Measurements from ENCODE around the gene USE1. TPM values are rescaled to one million over a fixed set of nuclear protein-coding genes. Genes with fewer than 3 reads are reported as not detected.

The USE1 gene
- total and polyA plus RNA-seq, 2 of the 4 experiments (the other 2 are of a cell fraction) = 17.2 to 24.2 TPM

DNA sequence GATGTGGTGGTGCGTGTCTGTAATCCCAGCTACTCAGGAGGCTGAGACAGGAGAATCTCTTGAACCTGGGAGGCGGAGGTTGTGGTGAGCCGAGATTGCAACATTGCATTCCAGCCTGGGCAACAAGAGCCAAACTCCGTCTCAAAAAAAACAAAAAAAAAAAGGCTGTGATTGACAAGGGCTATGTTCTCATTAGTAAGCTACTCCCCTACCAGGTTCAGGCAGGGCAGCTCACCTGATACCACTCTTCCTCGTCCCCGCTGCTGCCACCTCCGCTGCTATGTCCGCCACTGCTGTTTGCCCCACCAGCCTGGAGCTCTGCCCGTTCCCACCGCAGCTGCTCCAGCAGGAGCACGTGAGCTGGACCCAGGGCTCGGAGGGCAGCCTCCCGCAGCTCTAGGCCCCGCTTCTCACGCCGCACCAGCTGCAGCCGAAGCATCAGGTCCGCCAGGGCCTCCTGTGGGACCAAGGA lies 40.0 kb downstream of the USE1 start:
- Histone ChIP-seq H3K23ac (ENCODE audit: low read depth, low read length) (no peak overlapping the region), H2BK20ac (ENCODE audit: low read depth, low read length) (no peak overlapping the region), H4K5ac (ENCODE audit: low read depth, low read length) (no peak overlapping the region), H2BK15ac (ENCODE audit: low read depth, low read length) (no peak overlapping the region), H3K4me2 (ENCODE audit: low read depth, low read length) (no peak overlapping the region), H2AK5ac (ENCODE audit: low read depth, low read length) (no peak overlapping the region), H3K18ac (ENCODE audit: low read depth, low read length) (no peak overlapping the region), H3K36me3 (ENCODE audit: control insufficient read depth, insufficient read depth, low read length) (no peaks in the 10 kb centered on the region), H4K8ac (ENCODE audit: low read depth in 2 of 2, low read length in 2 of 2) (no peak overlapping the region), H3K4me1 (ENCODE audit: control insufficient read depth, insufficient read depth, low read length) (no peaks in the 10 kb centered on the region), H3K9me3 (ENCODE audit: control insufficient read depth, insufficient read depth, low read length) (peaks cover 10% of the 10 kb centered on the region), H3K56ac (ENCODE audit: extremely low read depth, insufficient read depth, low read length) (no peak overlapping the region), H3K27ac (ENCODE audit: insufficient read depth, low read length) (no peak overlapping the region), H2BK120ac (ENCODE audit: low read depth, low read length) (no peak overlapping the region), H3K4ac (ENCODE audit: low read depth, low read length) (no peak overlapping the region), H3K27me3 (ENCODE audit: control insufficient read depth, insufficient read depth, low read length) (no peaks in the 10 kb centered on the region; the same call in 1 of the 2 replicates), H3K9me1 (ENCODE audit: insufficient read depth, low read length) (no peaks in the 10 kb centered on the region), H3K79me1 (ENCODE audit: low read depth in 1 of 2, low read length in 2 of 2) (no peaks in the 10 kb centered on the region), H2AK9ac (replicated peaks; ENCODE audit: low read depth, low read length, poor library complexity) (no peak overlapping the region), H4K20me1 (ENCODE audit: insufficient read depth, low read length) (no peaks in the 10 kb centered on the region), H2AFZ (replicated peaks; ENCODE audit: low read length, poor library complexity) (no peak overlapping the region), H4K91ac (ENCODE audit: insufficient read depth, low read depth, low read length) (no peak overlapping the region), H3K14ac (replicated peaks; ENCODE audit: low read depth, low read length) (no peak overlapping the region), H3K4me3 (ENCODE audit: insufficient read depth, low read depth, low read length) (no peak overlapping the region), H2BK5ac (ENCODE audit: low read depth, low read length, poor library complexity, severe bottlenecking) (no peak overlapping the region), H3K9ac (ENCODE audit: low read depth, low read length) (no peak overlapping the region)
- 51% methylated on average over 5 of the region's 18 CpGs; no CpG with 5 or more reads in 1 of the 2 experiments for WGBS, 2 experiments (ENCODE audit: extremely low coverage in 2 of 2, insufficient read length in 1 of 2)
- DNase-seq = no peak
- ChIA-PET POLR2A (ENCODE audit: unreplicated experiment) (interaction anchor here (0.6 kb wide), 1 partner anchor 24 kb away, joined by 10 read pairs; no protein-coding TSS in a partner anchor), CTCF (no interaction called here)
- dilution Hi-C loops (cut with HindIII; ENCODE audit: low sequenced_read_pairs, unreplicated experiment) = no loop called here
- in situ Hi-C loops (cut with MboI; ENCODE audit: low sequenced_read_pairs) = no loop called here
- ATAC-seq (ENCODE audit: low read depth) = no peak
- TF ChIP-seq CHD1 (IDR thresholded peaks at IDR 0.05; ENCODE audit: low read depth, low read length) = no peak
- BruUV-seq (replicated peaks) = no TSS peak
- intact Hi-C loops (cut with micrococcal nuclease) = no loop called here

Measured in IMR-90 (cell line).